CD8-positive, alpha-beta memory T cell (primary cell): ENCODE data around the gene SETD2. TPM values are rescaled to one million over a fixed set of nuclear protein-coding genes. Genes with fewer than 3 reads are reported as not detected.
"Not testable (repeated sequence)": the region's sequence is repeated elsewhere in the genome, so short reads cannot be mapped to it uniquely, and the experiment has no call there.

Source experiments
- CTCF ChIA-PET: fragments of 350-600 bp; sonication (Branson Sonifier 250); formaldehyde crosslinking; loops from one replicate; lab custom pipeline; 2021; ENCODE audit warnings: antibody characterized with exemption; lab: Charles Lee
- POLR2A ChIA-PET: fragments of 350-600 bp; sonication (Branson Sonifier 250); formaldehyde crosslinking; loops from one replicate; lab custom pipeline; 2021; ENCODE audit warnings: antibody characterized with exemption; lab: Charles Lee
- DNase-seq, 5 donors: peaks; one replicate each; pipeline versions ENCODE4 v3.0.0 to v3.0.0-alpha.2; 2020 to 2022; ENCODE audit warnings: mixed read lengths in 1 of 5
- H3K27ac ChIP-seq: one replicate; pipeline ENCODE4 v1.7.0; 2013; ENCODE audit warnings: low read depth, mild to moderate bottlenecking, low read length, moderate library complexity
- H3K27me3 ChIP-seq: 2 replicates; pipeline ENCODE4 v1.7.0; 2013; ENCODE audit warnings: low read length, mild to moderate bottlenecking; ENCODE audit not compliant: insufficient read depth, poor library complexity, severe bottlenecking
- H3K36me3 ChIP-seq: 2 replicates; pipeline ENCODE4 v1.7.0; 2013; ENCODE audit warnings: mild to moderate bottlenecking, low read length, moderate library complexity; ENCODE audit not compliant: insufficient read depth
- H3K4me1 ChIP-seq: 2 replicates; pipeline ENCODE4 v1.7.0; 2013; ENCODE audit warnings: mild to moderate bottlenecking, low read length, moderate library complexity; ENCODE audit not compliant: insufficient read depth
- H3K4me3 ChIP-seq: 2 replicates; pipeline ENCODE4 v1.7.0; 2013; ENCODE audit warnings: mild to moderate bottlenecking, low read length
- H3K9me3 ChIP-seq: 2 replicates; pipeline ENCODE4 v1.7.0; 2013; ENCODE audit warnings: mild to moderate bottlenecking, low read length
- H3K27ac Mint-ChIP-seq, 8 donors: one replicate each; pipeline ENCODE4 v1.8.0; 2020 to 2021; ENCODE audit warnings: mixed read lengths in 8 of 8, mild to moderate bottlenecking in 6 of 8, inconsistent platforms in 3 of 8, moderate library complexity in 3 of 8
- H3K27me3 Mint-ChIP-seq, 2 donors: one replicate each; pipeline ENCODE4 v1.8.0; 2020 to 2021; ENCODE audit warnings: mixed read lengths in 2 of 2, mild to moderate bottlenecking in 1 of 2, moderate library complexity in 1 of 2
- H3K36me3 Mint-ChIP-seq, 3 donors: one replicate each; pipeline ENCODE4 v1.8.0; 2020 to 2021; ENCODE audit warnings: mixed read lengths in 3 of 3, inconsistent platforms in 1 of 3, mild to moderate bottlenecking in 1 of 3
- H3K4me1 Mint-ChIP-seq, 3 donors: one replicate each; pipeline ENCODE4 v1.8.0; 2020 to 2021; ENCODE audit warnings: mixed read lengths in 3 of 3, inconsistent platforms in 1 of 3, mild to moderate bottlenecking in 1 of 3
- H3K4me3 Mint-ChIP-seq, 7 donors: one replicate each; pipeline ENCODE4 v1.8.0; 2020 to 2021; ENCODE audit warnings: mixed read lengths in 7 of 7, mild to moderate bottlenecking in 6 of 7, moderate library complexity in 4 of 7, inconsistent platforms in 2 of 7
- H3K9me3 Mint-ChIP-seq, 5 donors: one replicate each; pipeline ENCODE4 v1.8.0; 2020 to 2022; ENCODE audit warnings: mixed read lengths in 5 of 5, mild to moderate bottlenecking in 3 of 5, moderate library complexity in 2 of 5, inconsistent platforms in 1 of 5
- polyA plus RNA-seq: library from polyadenylated mRNA; unstranded; fragments of 300-500 nt; fragmentation: Illumina TruSeq; gene quantifications from one replicate; pipeline ENCODE4 v1.2.3, GENCODE V29; 2021
- total RNA-seq, 2 experiments: library from RNA; stranded (reverse); gene quantifications; one replicate each; pipeline ENCODE4 v1.2.3, GENCODE V29; 2021

SETD2 gene
- total and polyA plus RNA-seq, 3 experiments from 2014 or later: 30.2 to 32.8 (median 32.4) TPM

DNA sequence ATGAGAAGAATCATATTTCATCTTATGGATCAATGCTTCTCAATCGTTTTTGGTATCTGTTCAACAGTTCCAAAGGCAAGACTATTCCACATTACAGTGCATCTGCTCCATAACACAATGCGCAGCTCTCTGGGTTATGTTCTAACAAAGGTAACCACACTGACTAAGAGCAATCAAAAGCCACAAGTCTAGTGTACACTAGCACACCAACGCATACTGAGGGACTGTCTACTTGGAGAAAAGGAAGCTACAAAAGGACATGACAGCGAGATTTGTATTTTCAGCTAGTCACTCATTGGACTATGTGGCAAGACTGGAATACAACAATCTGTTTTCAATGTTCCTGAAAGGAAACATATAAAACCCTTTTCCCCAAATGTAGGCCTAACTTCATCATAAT lies 35.8 kb downstream of the SETD2 start:
- H3K9me3 ChIP-seq: no peaks in the 10 kb centered on the region
- H3K4me3 ChIP-seq: no peak overlapping the region
- H3K4me3 Mint-ChIP-seq: no peak overlapping the region
- peaks cover 11% of the 10 kb centered on the region for H3K36me3 ChIP-seq
- H3K4me1 ChIP-seq: peaks cover 4% of the 10 kb centered on the region
- peaks cover 35 to 60% (median 54%) of the 10 kb centered on the region in 3 donors for H3K4me1 Mint-ChIP-seq
- DNase-seq: no peak
- CTCF ChIA-PET: interaction anchor here (0.5 to 1.7 kb wide), 2 partner anchors 10 to 203 kb away, joined by 3 to 4 read pairs; no protein-coding TSS in a partner anchor
- no peaks in the 10 kb centered on the region for H3K27me3 Mint-ChIP-seq
- H3K27me3 ChIP-seq: no peaks in the 10 kb centered on the region
- peaks cover 8 to 27% (median 12%) of the 10 kb centered on the region in 3 donors for H3K36me3 Mint-ChIP-seq
- POLR2A ChIA-PET: interaction anchor here (1.1 kb wide), 1 partner anchor 12 kb away, joined by 3 read pairs; no protein-coding TSS in a partner anchor
- peak overlapping the region in 3 of 8 donors; percentile 5 to 61 (median 23) for H3K27ac Mint-ChIP-seq
- no peak overlapping the region for H3K27ac ChIP-seq
- no peaks in the 10 kb centered on the region for H3K9me3 Mint-ChIP-seq

DNA sequence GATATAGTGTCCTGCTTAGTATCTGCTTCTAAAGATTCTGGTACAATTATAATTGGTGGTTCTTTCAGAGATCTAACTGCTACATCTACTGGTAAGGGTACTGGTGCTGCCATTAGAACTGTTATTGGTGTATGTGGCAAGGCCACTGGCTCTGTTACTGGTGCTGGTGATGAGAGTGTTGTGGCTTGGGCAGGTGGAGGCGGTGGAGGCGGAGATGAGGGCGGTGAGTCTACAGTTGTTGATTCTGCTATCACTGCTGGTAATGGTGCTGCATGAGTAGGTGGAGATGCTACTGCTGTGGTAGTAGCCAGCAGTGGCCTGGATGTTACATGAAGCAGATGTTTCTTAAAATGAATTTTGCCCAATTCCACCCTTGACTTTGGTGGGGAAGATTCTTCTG lies 40.1 kb downstream of the SETD2 start:
- CTCF ChIA-PET: no interaction called here
- DNase-seq: no peak
- Histone ChIP-seq H3K27ac (no peak overlapping the region), H3K4me1 (no peaks in the 10 kb centered on the region), H3K36me3 (peaks cover 38% of the 10 kb centered on the region), H3K9me3 (no peaks in the 10 kb centered on the region), H3K4me3 (no peak overlapping the region), H3K27me3 (no peaks in the 10 kb centered on the region)
- Mint-ChIP-seq H3K36me3 (peaks cover 20 to 65% (median 37%) of the 10 kb centered on the region in 3 donors), H3K4me1 (peaks cover 23 to 64% (median 57%) of the 10 kb centered on the region in 3 donors), H3K27ac (peak overlapping the region in 2 of 8 donors; percentile 1 to 52), H3K9me3 (no peaks in the 10 kb centered on the region), H3K27me3 (no peaks in the 10 kb centered on the region), H3K4me3 (no peak overlapping the region)
- POLR2A ChIA-PET: no interaction called here

DNA sequence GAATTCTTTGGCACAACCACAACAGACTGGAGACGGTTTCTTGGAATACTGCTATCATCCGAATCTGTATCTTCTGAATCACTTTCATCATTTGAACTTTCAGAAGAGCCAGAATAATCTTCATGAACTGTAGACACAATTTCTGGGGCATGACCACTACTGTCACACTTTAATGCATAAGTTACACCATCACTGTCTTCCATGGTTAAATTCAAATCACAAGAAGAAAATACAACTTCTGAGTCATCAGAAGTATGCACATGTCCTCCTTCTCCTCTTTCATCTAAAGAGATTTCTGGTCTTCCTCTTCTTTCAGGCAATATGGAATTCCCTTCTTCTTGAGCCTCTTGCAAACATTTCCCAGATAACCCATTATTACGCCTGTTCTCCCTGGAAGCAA lies 42.5 kb downstream of the SETD2 start:
- POLR2A ChIA-PET: no interaction called here

DNA sequence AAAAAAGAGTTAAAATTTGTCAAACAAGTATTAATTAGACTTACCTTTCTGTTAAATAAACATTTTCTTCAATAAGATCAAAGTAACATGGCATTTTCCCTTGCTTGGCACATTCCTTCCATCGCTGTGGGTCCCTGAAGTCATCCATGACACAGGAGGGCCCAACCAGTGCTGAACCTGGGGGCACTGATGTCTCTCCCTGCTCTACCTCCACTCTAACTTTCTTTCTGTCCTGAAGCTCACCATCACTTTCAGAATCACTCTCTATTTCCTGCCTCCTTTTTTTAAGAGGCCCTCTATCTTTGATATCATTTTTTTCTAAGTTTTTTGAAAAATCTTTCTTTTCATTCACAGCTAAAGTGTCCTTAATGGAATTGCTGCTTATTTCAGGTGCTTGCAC lies 43.8 kb downstream of the SETD2 start:
- no peak overlapping the region for H3K4me3 Mint-ChIP-seq
- H3K27ac Mint-ChIP-seq: peak overlapping the region in 4 of 8 donors; percentile 64 to 82 (median 76)
- H3K4me3 ChIP-seq: no peak overlapping the region
- H3K27me3 Mint-ChIP-seq: no peaks in the 10 kb centered on the region
- POLR2A ChIA-PET: no interaction called here
- H3K4me1 Mint-ChIP-seq: peaks cover 23 to 50% (median 48%) of the 10 kb centered on the region in 3 donors
- peaks cover 43% of the 10 kb centered on the region for H3K36me3 ChIP-seq
- no peak for DNase-seq
- no peak overlapping the region for H3K27ac ChIP-seq
- no peaks in the 10 kb centered on the region for H3K9me3 ChIP-seq
- H3K9me3 Mint-ChIP-seq: no peaks in the 10 kb centered on the region
- H3K36me3 Mint-ChIP-seq: peaks cover 20 to 80% (median 38%) of the 10 kb centered on the region in 3 donors
- no peaks in the 10 kb centered on the region for H3K27me3 ChIP-seq
- peaks cover 6% of the 10 kb centered on the region for H3K4me1 ChIP-seq
- CTCF ChIA-PET: no interaction called here

More for the DNA sequence above, 42.5 kb downstream of the SETD2 start:
- peaks cover 20 to 81% (median 42%) of the 10 kb centered on the region in 3 donors for H3K36me3 Mint-ChIP-seq
- CTCF ChIA-PET: no interaction called here
- H3K36me3 ChIP-seq: peaks cover 42% of the 10 kb centered on the region
- no peaks in the 10 kb centered on the region for H3K9me3 Mint-ChIP-seq
- DNase-seq: no peak
- H3K27me3 Mint-ChIP-seq: no peaks in the 10 kb centered on the region
- H3K4me1 Mint-ChIP-seq: peaks cover 24 to 56% (median 56%) of the 10 kb centered on the region in 3 donors
- H3K4me3 Mint-ChIP-seq: no peak overlapping the region
- H3K27ac ChIP-seq: no peak overlapping the region
- H3K27me3 ChIP-seq: no peaks in the 10 kb centered on the region
- H3K9me3 ChIP-seq: no peaks in the 10 kb centered on the region
- peaks cover 6% of the 10 kb centered on the region for H3K4me1 ChIP-seq
- H3K27ac Mint-ChIP-seq: peak overlapping the region in 4 of 8 donors; percentile 0 to 52 (median 38)
- H3K4me3 ChIP-seq: no peak overlapping the region

DNA sequence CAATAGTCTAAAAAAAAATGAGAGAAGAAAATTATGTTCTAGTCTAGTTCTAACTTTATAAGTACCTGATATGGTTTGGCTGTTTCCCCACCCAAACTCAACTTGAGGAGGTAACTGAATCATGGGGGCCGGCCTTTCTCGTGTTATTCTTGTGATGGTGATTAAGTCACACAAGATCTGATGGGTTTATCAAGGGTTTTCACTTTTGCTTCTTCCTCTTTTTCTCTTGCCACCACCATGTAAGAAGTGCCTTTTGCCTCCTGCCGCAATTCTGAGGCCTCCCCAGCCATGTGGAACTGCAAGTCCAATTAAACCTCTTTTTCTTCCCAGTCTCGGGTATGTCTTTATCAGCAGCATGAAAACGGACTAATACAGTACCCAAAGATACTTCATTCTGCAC lies 44.5 kb downstream of the SETD2 start:
- H3K9me3 Mint-ChIP-seq, DNase-seq, H3K4me3 ChIP-seq, H3K27ac ChIP-seq, H3K9me3 ChIP-seq, H3K27me3 ChIP-seq, H3K27me3 Mint-ChIP-seq, H3K4me3 Mint-ChIP-seq, POLR2A ChIA-PET, CTCF ChIA-PET, H3K4me1 ChIP-seq: not testable (repeated sequence)
- Mint-ChIP-seq H3K27ac (peak overlapping the region in 4 of 8 donors; percentile 22 to 81 (median 64)), H3K4me1 (peaks cover 23 to 52% (median 50%) of the 10 kb centered on the region in 3 donors), H3K36me3 (peaks cover 23 to 82% (median 40%) of the 10 kb centered on the region in 3 donors)
- H3K36me3 ChIP-seq: peaks cover 48% of the 10 kb centered on the region

DNA sequence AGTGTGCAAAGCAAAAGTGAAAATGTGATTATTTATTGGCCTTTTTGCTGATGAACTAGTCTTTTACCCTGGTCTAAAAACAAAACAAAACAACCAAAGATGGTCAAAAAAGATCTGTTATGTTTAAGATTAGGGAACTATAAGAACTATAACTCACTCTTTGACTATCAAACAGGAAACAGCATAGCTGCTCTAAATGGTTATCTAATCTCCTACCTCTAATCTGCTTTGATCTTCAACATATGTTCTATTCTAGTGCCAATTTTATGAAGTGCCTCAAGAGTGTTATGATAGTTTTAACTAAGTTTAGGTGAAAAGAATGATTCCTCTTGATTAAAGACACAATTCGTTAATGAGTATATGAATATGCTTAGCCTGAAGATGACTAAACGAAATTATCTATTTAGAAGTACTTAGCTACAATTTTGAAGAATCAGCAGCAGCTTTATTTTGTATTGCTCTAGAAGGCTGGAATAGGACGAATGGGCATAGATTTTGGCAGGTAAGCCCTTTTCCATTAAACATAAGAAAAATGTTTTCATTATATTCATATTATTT lies 46.0 kb downstream of the SETD2 start:
- ChIA-PET POLR2A (no interaction called here), CTCF (interaction anchor here (1.1 kb wide), 1 partner anchor 10 kb away, joined by 4 read pairs; no protein-coding TSS in a partner anchor)
- no peak overlapping the region for H3K27ac ChIP-seq
- no peaks in the 10 kb centered on the region for H3K9me3 ChIP-seq
- peaks cover 21 to 46% (median 46%) of the 10 kb centered on the region in 3 donors for H3K4me1 Mint-ChIP-seq
- H3K36me3 ChIP-seq: peaks cover 40% of the 10 kb centered on the region
- H3K4me1 ChIP-seq: peaks cover 6% of the 10 kb centered on the region
- peak overlapping the region in 6 of 8 donors; percentile 10 to 84 (median 60) for H3K27ac Mint-ChIP-seq
- no peak overlapping the region for H3K4me3 Mint-ChIP-seq
- H3K9me3 Mint-ChIP-seq: no peaks in the 10 kb centered on the region
- no peak for DNase-seq
- H3K36me3 Mint-ChIP-seq: peaks cover 15 to 82% (median 35%) of the 10 kb centered on the region in 3 donors
- no peak overlapping the region for H3K4me3 ChIP-seq
- no peaks in the 10 kb centered on the region for H3K27me3 ChIP-seq
- H3K27me3 Mint-ChIP-seq: no peaks in the 10 kb centered on the region

DNA sequence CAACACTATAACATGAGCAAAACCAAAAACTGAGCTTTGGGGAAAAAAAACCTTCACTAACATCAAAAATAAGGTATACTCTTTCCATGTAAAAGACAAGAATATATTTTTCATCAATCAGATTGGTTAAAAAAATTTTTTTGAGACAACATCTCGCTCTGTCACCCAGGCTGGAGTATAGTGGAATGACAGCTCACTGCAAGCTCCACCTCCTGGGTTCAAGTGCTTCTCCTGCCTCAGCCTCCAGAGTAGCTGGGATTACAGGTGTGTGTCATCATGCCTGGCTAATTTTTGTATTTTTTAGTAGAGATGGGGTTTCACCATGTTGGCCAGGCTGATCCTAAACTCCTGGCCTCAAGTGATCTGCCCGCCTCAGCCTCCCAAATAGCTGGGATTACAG lies 48.4 kb downstream of the SETD2 start:
- not testable (repeated sequence) for H3K4me1 ChIP-seq

DNA sequence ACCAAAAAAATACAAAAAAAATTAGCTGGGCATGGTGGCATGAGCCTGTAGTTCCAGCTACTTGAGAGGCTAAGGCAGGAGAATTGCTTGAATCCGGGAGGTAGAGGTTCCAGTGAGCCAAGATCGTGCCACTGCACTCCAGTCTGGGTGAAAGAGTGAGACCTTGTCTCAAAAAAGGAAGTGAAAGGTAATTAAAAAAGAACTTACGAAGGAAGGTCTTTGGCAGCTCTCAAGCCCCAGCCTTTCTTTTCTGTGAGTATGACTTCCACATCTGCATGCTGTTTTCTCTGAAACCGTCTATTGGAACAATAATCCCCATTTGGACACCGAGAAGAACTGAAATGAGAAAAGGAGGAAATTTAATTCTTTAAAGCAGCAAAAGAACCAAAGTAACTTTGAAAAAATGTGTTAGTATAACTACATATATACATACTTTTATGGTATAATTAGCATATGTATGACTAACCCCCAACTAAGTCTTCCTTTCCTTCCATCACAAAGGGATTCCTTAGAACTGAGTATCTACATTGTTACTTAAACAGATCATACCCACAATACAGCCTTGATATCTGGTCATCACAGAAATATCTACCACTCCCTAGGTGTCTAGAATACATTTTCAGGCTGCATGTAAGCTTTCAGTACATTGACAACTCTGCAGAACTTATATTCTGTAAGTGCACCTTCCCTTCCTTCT lies 50.1 kb downstream of the SETD2 start:
- no peaks in the 10 kb centered on the region for H3K27me3 Mint-ChIP-seq
- peaks cover 7 to 80% (median 21%) of the 10 kb centered on the region in 3 donors for H3K36me3 Mint-ChIP-seq
- H3K27ac Mint-ChIP-seq: no peak overlapping the region
- POLR2A ChIA-PET: no interaction called here
- no peak for DNase-seq
- H3K4me3 Mint-ChIP-seq: no peak overlapping the region
- H3K4me1 Mint-ChIP-seq: peaks cover 12 to 26% (median 16%) of the 10 kb centered on the region in 3 donors
- Histone ChIP-seq H3K4me1 (peaks cover 6% of the 10 kb centered on the region), H3K9me3 (no peaks in the 10 kb centered on the region), H3K4me3 (no peak overlapping the region), H3K27ac (no peak overlapping the region), H3K36me3 (peaks cover 21% of the 10 kb centered on the region), H3K27me3 (no peaks in the 10 kb centered on the region)
- H3K9me3 Mint-ChIP-seq: no peaks in the 10 kb centered on the region
- CTCF ChIA-PET: interaction anchor here (0.6 to 2.0 kb wide), 3 partner anchors 45 to 262 kb away, joined by 3 to 5 read pairs (median 4); partner anchors contain the start of gene SETD2

More for the DNA sequence above, 48.4 kb downstream of the SETD2 start:
- H3K9me3 ChIP-seq, H3K27ac ChIP-seq, H3K4me3 ChIP-seq, DNase-seq, H3K9me3 Mint-ChIP-seq, H3K27me3 Mint-ChIP-seq, H3K4me3 Mint-ChIP-seq, H3K27me3 ChIP-seq: not testable (repeated sequence)
- H3K27ac Mint-ChIP-seq: peak overlapping the region in 1 of 8 donors; percentile 6
- H3K36me3 ChIP-seq: peaks cover 22% of the 10 kb centered on the region
- H3K4me1 Mint-ChIP-seq: peaks cover 20 to 32% (median 27%) of the 10 kb centered on the region in 3 donors
- ChIA-PET POLR2A (interaction anchor here (0.5 kb wide), 1 partner anchor 49 kb away, joined by 3 read pairs; the partner anchor contains the start of gene SETD2), CTCF (interaction anchor here (1.8 to 2.0 kb wide), 2 partner anchors 43 to 49 kb away, joined by 4 to 5 read pairs; partner anchors contain the start of gene SETD2)
- peaks cover 11 to 78% (median 23%) of the 10 kb centered on the region in 3 donors for H3K36me3 Mint-ChIP-seq
